CD4-positive, CD25-positive, alpha-beta regulatory T cell (primary cell): ENCODE results near the gene SNAP29. TPM values are rescaled to one million over a fixed set of nuclear protein-coding genes. Genes with fewer than 3 reads are reported as not detected.
A peak's percentile ranks its signal among the peaks of the same experiment; 100 is the strongest.

ENCODE experiments used
- ATAC-seq, 2 donors: fragments of 150-1000 bp; cut with Tn5 transposase; one replicate each; pipeline ENCODE4 v1.10.0; 2021; ENCODE audit warnings: low read depth in 2 of 2, moderate number of reproducible peaks in 2 of 2, moderate library complexity in 1 of 2
- DNase-seq, 3 donors: peaks; one replicate each; pipeline versions ENCODE4 v3.0.0 to v3.0.0-alpha.2; 2012 to 2022; ENCODE audit warnings: mixed read lengths in 1 of 3
- H3K27ac ChIP-seq: one replicate; pipeline ENCODE4 v1.7.0; 2013; ENCODE audit warnings: mild to moderate bottlenecking, low read length; ENCODE audit not compliant: insufficient read depth, poor library complexity, severe bottlenecking
- H3K27me3 ChIP-seq: one replicate; pipeline ENCODE4 v1.7.0; 2013; ENCODE audit warnings: low read length; ENCODE audit not compliant: control insufficient read depth, insufficient read depth
- H3K36me3 ChIP-seq: one replicate; pipeline ENCODE4 v1.7.0; 2013; ENCODE audit warnings: mild to moderate bottlenecking, low read length, moderate library complexity; ENCODE audit not compliant: control insufficient read depth, insufficient read depth
- H3K4me1 ChIP-seq: 2 replicates; pipeline ENCODE4 v1.7.0; 2013; ENCODE audit warnings: mild to moderate bottlenecking, low read length; ENCODE audit not compliant: insufficient read depth, control insufficient read depth, poor library complexity, severe bottlenecking
- H3K4me3 ChIP-seq: one replicate; pipeline ENCODE4 v1.7.0; 2013; ENCODE audit warnings: low read depth, mild to moderate bottlenecking, low read length, moderate library complexity
- H3K9me3 ChIP-seq, 2 experiments: 1 replicate in 1 of 2; 2 replicates in 1 of 2; pipeline ENCODE4 v1.7.0; 2013; ENCODE audit warnings: low read length in 2 of 2, mild to moderate bottlenecking in 1 of 2, moderate library complexity in 1 of 2; ENCODE audit not compliant: control insufficient read depth in 2 of 2
- H3K27ac Mint-ChIP-seq, 3 donors: one replicate each; pipeline ENCODE4 v1.8.0; 2020 to 2022; ENCODE audit warnings: mild to moderate bottlenecking in 3 of 3, mixed read lengths in 3 of 3, moderate library complexity in 2 of 3
- H3K27me3 Mint-ChIP-seq: one replicate; pipeline ENCODE4 v1.8.0; 2022; ENCODE audit warnings: mild to moderate bottlenecking, mixed read lengths
- H3K36me3 Mint-ChIP-seq: one replicate; pipeline ENCODE4 v1.8.0; 2020; ENCODE audit warnings: mixed read lengths
- H3K4me1 Mint-ChIP-seq, 4 donors: one replicate each; pipeline ENCODE4 v1.8.0; 2020 to 2022; ENCODE audit warnings: mixed read lengths in 4 of 4, mild to moderate bottlenecking in 1 of 4
- H3K4me3 Mint-ChIP-seq, 4 donors: one replicate each; pipeline ENCODE4 v1.8.0; 2020 to 2022; ENCODE audit warnings: mild to moderate bottlenecking in 4 of 4, mixed read lengths in 4 of 4, moderate library complexity in 3 of 4
- H3K9me3 Mint-ChIP-seq, 7 donors: one replicate each; pipeline ENCODE4 v1.8.0; 2020 to 2022; ENCODE audit warnings: mixed read lengths in 7 of 7, mild to moderate bottlenecking in 3 of 7, moderate library complexity in 2 of 7
- polyA plus RNA-seq, 4 donors: library from polyadenylated mRNA; unstranded; fragments of 300-500 nt; fragmentation: Illumina TruSeq; gene quantifications; one replicate each; pipeline ENCODE4 v1.2.3, GENCODE V29; 2021
- total RNA-seq: library from RNA; stranded (reverse); gene quantifications from one replicate; pipeline ENCODE4 v1.2.3, GENCODE V29; 2022

SNAP29 gene
- total RNA-seq (23.1 TPM), polyA plus RNA-seq (10 to 100 TPM; 20.1 to 34.0 (median 25.4) TPM)

DNA sequence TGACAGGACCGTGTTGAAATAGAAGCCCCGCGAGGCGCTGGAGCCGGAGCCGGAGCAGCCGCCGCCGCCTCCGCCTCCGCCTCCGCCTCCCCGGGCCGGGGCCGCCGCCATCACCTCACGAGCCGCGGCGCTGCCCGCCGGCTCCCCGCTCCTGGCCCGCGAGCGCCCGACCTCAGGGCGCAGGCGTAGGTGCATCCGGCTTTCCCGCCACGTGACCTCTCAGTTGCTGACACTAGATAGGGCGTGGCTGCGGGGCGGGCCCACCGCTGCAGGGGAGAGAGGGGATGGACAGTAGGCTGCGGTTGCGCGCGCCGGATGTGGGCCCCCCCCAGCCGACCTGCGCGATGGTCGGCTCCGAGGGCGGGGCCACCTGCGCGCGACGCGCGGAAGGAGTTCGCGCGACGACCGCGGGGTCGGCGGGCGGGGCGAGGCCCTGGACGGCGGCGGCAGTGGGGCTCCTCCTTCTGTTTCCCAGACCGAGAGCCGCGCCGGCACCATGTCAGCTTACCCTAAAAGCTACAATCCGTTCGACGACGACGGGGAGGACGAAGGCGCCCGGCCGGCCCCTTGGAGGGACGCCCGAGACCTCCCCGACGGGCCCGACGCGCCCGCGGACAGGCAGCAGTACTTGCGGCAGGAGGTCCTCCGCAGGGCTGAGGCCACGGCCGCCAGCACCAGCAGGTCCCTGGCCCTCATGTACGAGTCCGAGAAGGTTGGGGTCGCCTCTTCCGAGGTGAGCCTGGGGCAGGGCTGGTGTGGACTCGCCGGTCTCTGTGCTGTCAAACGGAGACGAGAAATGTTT is at the start of gene SNAP29, which contains the start of gene PI4KA:
Gene SNAP29, plus strand, starts transcription at position 393 of the 802 bp plus-strand sequence. Its CDS starts 104 bp downstream, at position 497.
Gene PI4KA, minus strand, starts transcription at position 197 of the 802 bp plus-strand sequence. Its CDS starts 86 bp downstream, at position 111.
- H3K4me1 ChIP-seq: peaks cover 46% of the 10 kb centered on the region
- H3K36me3 ChIP-seq: peaks cover 10% of the 10 kb centered on the region

DNA sequence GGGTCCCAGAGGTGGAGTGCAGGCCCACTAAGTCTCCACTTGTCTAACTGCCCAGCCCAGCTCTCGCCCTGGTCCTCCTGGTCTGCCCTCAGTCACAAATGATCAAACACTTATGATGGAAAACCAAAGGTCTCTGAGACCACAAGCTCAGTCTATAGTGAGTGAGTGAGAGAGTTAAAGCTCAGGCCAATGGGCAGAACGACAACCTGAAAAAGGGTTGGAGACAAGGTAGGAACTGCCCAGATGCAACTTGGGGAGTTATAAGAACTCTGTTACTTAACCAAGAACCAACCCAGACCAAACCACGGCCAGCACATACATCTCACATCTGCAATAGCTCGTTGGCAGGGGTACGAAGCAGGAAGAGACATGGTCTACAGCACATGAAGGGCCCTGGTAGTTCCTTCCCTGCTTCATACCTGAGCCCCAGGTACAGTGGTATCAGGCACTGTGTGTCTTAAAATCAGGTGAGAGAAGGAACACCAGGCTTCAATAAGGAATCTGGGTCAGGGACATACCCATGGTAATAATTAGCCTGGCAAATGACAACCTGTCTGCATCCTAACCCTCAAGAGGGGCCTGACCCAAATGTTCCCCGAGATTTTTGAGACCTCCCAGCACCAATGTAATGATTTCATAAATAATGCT is 49.1 kb upstream of the SNAP29 start:
- no peak overlapping the region for H3K27ac Mint-ChIP-seq
- DNase-seq (no peak), ATAC-seq (no peak)
- Histone ChIP-seq H3K36me3 (peaks cover 77% of the 10 kb centered on the region), H3K27me3 (no peaks in the 10 kb centered on the region), H3K27ac (no peak overlapping the region), H3K4me1 (no peaks in the 10 kb centered on the region), H3K4me3 (no peak overlapping the region), H3K9me3 (no peaks in the 10 kb centered on the region)
- H3K4me3 Mint-ChIP-seq: no peak overlapping the region
- H3K36me3 Mint-ChIP-seq: peaks cover 54% of the 10 kb centered on the region
- no peaks in the 10 kb centered on the region for H3K27me3 Mint-ChIP-seq
- H3K9me3 Mint-ChIP-seq: no peaks in the 10 kb centered on the region
- peaks cover 0 to 2% (median 0%) of the 10 kb centered on the region in 4 donors for H3K4me1 Mint-ChIP-seq

More for the DNA sequence above, at the start of gene SNAP29, which contains the start of gene PI4KA:
- Mint-ChIP-seq H3K9me3 (peaks cover 0 to 2% (median 0%) of the 10 kb centered on the region in 7 donors), H3K4me3 (peak within 1 kb of the TSS; percentile 88 to 95 (median 90)), H3K4me1 (peaks cover 31 to 74% (median 58%) of the 10 kb centered on the region in 4 donors), H3K36me3 (peaks cover 10% of the 10 kb centered on the region), H3K27me3 (no peaks in the 10 kb centered on the region), H3K27ac (peak within 1 kb of the TSS; percentile 89 to 93 (median 90))
- H3K27ac ChIP-seq: peak within 1 kb of the TSS; percentile 76
- peak; percentile 97 to 98 (median 97) for DNase-seq
- no peaks in the 10 kb centered on the region for H3K27me3 ChIP-seq
- no peaks in the 10 kb centered on the region for H3K9me3 ChIP-seq
- peak; percentile 94 for ATAC-seq
- H3K4me3 ChIP-seq: peak within 1 kb of the TSS; percentile 87

DNA sequence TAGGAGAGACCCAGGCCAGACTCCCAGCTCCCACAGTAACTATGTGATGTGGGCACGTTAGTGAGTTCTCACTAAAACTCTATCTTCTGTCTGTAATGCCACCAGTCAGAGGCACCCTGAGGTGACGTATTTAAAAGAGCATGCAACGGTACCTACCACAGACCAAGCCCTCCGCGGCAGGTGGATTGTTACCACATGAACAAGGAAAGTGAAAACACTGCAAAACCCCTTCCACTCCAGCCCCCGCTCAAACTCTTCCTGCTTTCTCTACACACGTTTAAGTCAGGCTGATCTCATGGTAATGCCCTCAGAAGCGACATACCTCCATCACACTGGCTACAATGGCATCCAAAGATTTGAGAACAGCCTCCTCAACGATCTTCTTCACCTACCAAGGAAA is 48.2 kb upstream of the SNAP29 start:
- H3K4me1 Mint-ChIP-seq: peaks cover 0 to 2% (median 0%) of the 10 kb centered on the region in 4 donors
- H3K27me3 ChIP-seq: no peaks in the 10 kb centered on the region
- H3K4me3 Mint-ChIP-seq: no peak overlapping the region
- DNase-seq: no peak
- no peaks in the 10 kb centered on the region for H3K9me3 ChIP-seq
- no peak overlapping the region for H3K27ac Mint-ChIP-seq
- no peaks in the 10 kb centered on the region for H3K9me3 Mint-ChIP-seq
- no peak overlapping the region for H3K4me3 ChIP-seq
- H3K36me3 ChIP-seq: peaks cover 74% of the 10 kb centered on the region
- no peaks in the 10 kb centered on the region for H3K27me3 Mint-ChIP-seq
- peaks cover 50% of the 10 kb centered on the region for H3K36me3 Mint-ChIP-seq
- H3K27ac ChIP-seq: no peak overlapping the region
- ATAC-seq: no peak
- H3K4me1 ChIP-seq: no peaks in the 10 kb centered on the region

DNA sequence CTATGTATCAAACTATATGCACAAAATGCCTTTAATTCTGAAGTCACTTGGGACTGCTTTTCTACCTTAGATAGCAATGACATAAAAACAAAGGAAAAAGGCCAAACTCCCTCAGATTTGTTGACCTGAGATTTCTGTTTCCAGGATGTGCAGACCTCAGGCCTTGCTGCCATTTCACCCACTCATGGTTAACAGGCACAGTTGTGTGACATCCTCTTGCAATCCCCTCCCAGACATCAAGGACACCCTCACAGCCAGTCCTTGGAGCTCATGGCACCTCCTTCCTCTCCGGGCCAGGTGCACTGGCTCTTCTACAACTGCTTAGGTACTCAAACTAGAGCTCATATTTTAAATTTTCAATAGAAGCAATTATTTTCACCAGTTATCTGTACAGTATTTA is 47.6 kb upstream of the SNAP29 start:
- H3K4me3 ChIP-seq: no peak overlapping the region
- H3K9me3 ChIP-seq: no peaks in the 10 kb centered on the region
- no peak overlapping the region for H3K27ac Mint-ChIP-seq
- H3K27me3 ChIP-seq: no peaks in the 10 kb centered on the region
- peaks cover 47% of the 10 kb centered on the region for H3K36me3 Mint-ChIP-seq
- peaks cover 0 to 2% (median 0%) of the 10 kb centered on the region in 4 donors for H3K4me1 Mint-ChIP-seq
- no peaks in the 10 kb centered on the region for H3K27me3 Mint-ChIP-seq
- H3K27ac ChIP-seq: no peak overlapping the region
- no peak overlapping the region for H3K4me3 Mint-ChIP-seq
- no peaks in the 10 kb centered on the region for H3K4me1 ChIP-seq
- no peak for ATAC-seq
- DNase-seq: no peak
- peaks cover 71% of the 10 kb centered on the region for H3K36me3 ChIP-seq
- H3K9me3 Mint-ChIP-seq: no peaks in the 10 kb centered on the region

DNA sequence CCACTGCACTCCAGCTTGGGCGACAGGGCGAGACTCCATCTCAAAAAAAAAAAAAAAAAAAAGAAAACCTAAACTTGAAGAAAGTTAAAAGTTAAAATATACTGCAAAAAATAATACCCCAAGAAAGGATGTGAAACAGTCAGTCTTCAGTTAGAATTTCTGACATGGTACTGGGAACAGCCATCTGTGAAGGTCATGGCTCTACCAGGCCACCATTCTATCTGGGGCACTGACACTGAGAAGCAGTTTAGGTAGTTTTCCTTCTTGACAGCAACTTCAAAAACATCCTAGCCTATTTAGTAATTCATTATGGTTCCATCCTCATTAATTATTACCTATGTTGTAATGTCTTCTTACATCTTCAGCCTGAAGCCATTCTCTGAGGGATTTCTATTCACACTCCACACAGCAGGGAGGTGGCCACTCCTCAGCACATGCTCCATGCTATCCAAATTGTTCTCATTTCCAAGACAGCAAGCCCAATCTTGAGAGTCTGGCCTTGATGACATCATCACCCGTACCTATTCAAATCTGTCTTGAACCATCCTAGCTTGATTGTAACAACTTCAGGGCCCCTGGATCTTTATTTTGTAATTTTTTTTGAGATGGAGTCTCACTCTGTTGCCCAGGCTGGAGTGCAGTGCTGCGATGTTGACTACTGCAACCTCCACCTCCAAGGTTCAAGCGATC is 46.7 kb upstream of the SNAP29 start:
- Histone ChIP-seq H3K27ac (no peak overlapping the region), H3K4me3 (no peak overlapping the region), H3K4me1 (no peaks in the 10 kb centered on the region), H3K36me3 (peaks cover 70% of the 10 kb centered on the region), H3K9me3 (no peaks in the 10 kb centered on the region), H3K27me3 (no peaks in the 10 kb centered on the region)
- no peaks in the 10 kb centered on the region for H3K9me3 Mint-ChIP-seq
- ATAC-seq: no peak
- H3K27me3 Mint-ChIP-seq: no peaks in the 10 kb centered on the region
- no peak overlapping the region for H3K4me3 Mint-ChIP-seq
- peaks cover 0 to 2% (median 0%) of the 10 kb centered on the region in 4 donors for H3K4me1 Mint-ChIP-seq
- peak overlapping the region in 2 of 3 donors; percentile 32 to 61 for H3K27ac Mint-ChIP-seq
- DNase-seq: no peak
- peaks cover 53% of the 10 kb centered on the region for H3K36me3 Mint-ChIP-seq

DNA sequence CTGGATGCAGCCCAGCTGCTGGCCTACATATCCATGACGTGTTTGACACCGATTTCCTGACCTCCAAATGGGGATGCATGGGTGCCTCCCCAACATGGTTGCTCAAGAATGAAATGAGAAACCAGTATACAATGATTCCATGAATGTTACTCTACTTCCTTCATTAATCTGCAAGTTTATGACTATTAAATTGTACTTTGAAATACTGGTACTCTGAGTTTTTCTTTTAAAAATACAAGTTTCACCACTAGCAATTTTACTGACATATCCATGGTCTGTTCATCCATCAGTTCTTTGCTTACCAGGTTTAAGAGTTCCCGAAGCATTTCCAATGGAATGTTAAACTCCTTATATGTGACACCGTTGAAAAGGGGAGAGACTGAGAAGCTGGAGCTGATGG is 45.8 kb upstream of the SNAP29 start:
- Mint-ChIP-seq H3K27me3 (no peaks in the 10 kb centered on the region), H3K9me3 (no peaks in the 10 kb centered on the region), H3K36me3 (peaks cover 50% of the 10 kb centered on the region), H3K27ac (no peak overlapping the region), H3K4me3 (no peak overlapping the region), H3K4me1 (peaks cover 0 to 2% (median 0%) of the 10 kb centered on the region in 4 donors)
- no peak for DNase-seq
- no peaks in the 10 kb centered on the region for H3K9me3 ChIP-seq
- ATAC-seq: no peak
- H3K4me3 ChIP-seq: no peak overlapping the region
- no peaks in the 10 kb centered on the region for H3K27me3 ChIP-seq
- no peak overlapping the region for H3K27ac ChIP-seq
- H3K36me3 ChIP-seq: peaks cover 71% of the 10 kb centered on the region
- H3K4me1 ChIP-seq: no peaks in the 10 kb centered on the region

DNA sequence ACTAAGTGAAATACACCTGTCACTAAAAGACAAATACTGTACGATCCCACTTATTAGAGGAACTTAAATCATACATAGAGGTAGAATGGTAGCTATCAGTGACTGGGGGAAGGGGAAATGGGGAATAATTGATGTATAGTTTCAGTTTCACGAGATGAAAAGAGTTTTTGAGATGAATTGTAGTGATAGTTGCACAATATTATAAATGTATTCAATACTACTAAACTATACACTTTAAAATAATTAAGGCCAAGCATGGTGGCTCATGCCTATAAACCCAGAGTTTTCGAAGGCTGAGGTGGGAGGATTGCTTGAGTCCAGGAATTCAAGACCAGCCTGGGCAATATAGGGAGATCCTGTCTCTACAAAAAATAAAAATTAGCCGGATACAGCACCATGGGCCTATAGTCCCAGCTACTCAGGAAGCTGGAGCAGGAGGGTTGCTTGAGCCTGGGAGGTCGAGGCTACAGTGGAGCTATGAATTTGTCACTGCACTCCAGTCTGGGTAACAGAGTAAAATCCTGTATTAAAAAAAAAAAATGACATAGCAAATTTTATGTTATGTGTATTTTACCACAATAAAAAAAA is 44.5 kb upstream of the SNAP29 start:
- Mint-ChIP-seq H3K36me3 (peaks cover 57% of the 10 kb centered on the region), H3K27ac (no peak overlapping the region), H3K4me1 (peaks cover 0 to 6% (median under 1%) of the 10 kb centered on the region in 4 donors), H3K27me3 (no peaks in the 10 kb centered on the region), H3K4me3 (no peak overlapping the region), H3K9me3 (no peaks in the 10 kb centered on the region)
- no peaks in the 10 kb centered on the region for H3K9me3 ChIP-seq
- DNase-seq (no peak), ATAC-seq (no peak)
- no peaks in the 10 kb centered on the region for H3K27me3 ChIP-seq
- H3K36me3 ChIP-seq: peaks cover 76% of the 10 kb centered on the region
- no peak overlapping the region for H3K4me3 ChIP-seq
- H3K4me1 ChIP-seq: no peaks in the 10 kb centered on the region
- no peak overlapping the region for H3K27ac ChIP-seq
